HG02623 (cell line): ENCODE results near the gene GFRA4.

ENCODE experiments used
- ATAC-seq: cut with Tn5 transposase; IDR thresholded peaks from one replicate; pipeline ENCODE4 v1.9.1; 2021; ENCODE audit warnings: moderate library complexity; ENCODE audit not compliant: unreplicated experiment

Gene GFRA4, protein sequence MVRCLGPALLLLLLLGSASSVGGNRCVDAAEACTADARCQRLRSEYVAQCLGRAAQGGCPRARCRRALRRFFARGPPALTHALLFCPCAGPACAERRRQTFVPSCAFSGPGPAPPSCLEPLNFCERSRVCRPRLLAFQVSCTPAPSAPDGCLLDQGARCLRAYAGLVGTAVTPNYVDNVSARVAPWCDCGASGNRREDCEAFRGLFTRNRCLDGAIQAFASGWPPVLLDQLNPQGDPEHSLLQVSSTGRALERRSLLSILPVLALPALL

DNA sequence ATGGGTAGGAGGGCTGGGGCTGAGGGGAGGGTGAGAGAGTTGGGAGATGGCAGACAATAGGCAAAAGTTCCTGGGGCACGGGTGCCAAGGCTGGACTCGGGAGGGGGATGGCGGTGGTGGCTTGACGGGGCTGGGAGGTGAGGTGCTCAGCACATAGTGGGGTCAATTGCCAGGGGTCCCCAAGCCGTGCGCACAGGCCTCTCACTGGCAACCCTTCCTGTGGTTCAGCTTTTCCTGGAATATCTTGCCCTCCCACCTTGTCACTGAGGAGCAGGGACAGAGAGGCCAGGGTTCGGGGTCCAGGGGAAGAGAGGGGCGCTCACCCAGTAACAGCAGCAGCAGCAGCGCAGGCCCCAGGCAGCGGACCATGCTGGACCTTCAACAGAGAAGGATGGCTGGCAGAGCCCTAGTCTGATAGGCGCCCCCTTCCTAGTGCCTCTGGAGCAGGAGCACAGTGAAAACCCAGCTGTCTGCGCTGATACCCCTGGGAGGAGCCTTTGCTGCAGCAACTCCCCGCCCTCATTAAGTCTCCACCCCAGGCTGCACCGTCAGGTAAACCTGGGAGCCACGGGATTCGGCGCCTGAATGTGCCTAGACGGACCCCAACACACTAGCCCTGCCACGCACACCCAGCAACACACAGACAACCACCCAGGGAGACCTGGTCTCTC is at the start of gene GFRA4:
Gene GFRA4, minus strand, starts transcription at position 369 of the 671 bp plus-strand sequence. Its CDS starts 0 bp downstream, at position 369.
- ATAC-seq = no peak

DNA sequence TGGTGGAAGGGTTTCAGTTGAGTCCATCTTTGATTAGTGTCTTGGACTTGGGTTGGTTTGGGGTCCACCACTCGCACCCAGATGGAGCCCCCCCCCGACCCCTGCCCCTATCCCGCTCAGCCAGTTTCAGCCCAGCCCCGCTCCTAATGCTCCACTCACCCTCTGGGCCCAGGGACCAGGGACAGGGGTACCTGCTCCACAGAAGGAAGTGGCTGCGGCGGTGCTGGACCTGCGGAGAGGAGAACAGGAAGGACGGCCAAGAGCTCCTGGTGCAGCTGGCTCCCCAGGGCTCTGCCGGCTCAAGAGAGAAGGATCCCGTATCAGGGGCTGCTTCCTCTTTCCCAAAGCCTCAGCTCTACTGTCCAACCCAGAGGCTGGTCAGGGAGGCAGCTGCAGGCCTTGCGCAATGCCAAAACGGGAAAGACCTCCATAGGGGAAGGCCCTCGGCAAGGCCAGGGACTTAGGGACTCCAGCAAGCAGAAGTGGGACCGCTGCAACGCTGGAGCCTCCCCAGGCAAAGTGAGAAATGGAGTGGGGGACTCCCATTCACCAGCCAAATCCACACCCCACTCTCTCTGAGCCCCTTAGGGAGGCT is 49.2 kb upstream of the GFRA4 start, which contains the start of gene SIGLEC1:
Gene SIGLEC1, minus strand, starts transcription at position 322 of the 595 bp plus-strand sequence. CDS start 5,472 bp downstream, outside the sequence.
- no peak for ATAC-seq

DNA sequence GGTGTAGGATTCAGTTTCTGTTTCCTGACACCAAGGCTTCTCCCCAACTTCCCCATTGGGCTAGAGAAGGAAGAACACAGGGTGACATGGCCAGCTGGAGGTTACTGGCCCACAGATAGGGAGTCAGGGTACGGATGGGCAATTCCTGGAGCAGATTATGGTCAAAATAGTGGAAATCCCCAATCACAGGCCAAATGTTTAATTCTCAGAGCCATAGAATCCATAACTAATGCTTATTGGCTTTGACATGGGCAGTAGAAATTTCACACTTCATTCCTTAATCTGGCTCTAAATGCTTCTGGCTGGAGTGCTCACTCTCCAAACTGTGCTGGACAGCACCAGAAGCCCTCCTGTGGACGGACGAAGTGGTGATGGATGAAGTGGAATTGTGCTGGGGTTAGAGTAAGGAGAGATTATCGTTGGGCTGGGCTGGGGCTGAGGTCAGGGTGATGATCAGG is 48.3 kb upstream of the GFRA4 start:
- no peak for ATAC-seq

DNA sequence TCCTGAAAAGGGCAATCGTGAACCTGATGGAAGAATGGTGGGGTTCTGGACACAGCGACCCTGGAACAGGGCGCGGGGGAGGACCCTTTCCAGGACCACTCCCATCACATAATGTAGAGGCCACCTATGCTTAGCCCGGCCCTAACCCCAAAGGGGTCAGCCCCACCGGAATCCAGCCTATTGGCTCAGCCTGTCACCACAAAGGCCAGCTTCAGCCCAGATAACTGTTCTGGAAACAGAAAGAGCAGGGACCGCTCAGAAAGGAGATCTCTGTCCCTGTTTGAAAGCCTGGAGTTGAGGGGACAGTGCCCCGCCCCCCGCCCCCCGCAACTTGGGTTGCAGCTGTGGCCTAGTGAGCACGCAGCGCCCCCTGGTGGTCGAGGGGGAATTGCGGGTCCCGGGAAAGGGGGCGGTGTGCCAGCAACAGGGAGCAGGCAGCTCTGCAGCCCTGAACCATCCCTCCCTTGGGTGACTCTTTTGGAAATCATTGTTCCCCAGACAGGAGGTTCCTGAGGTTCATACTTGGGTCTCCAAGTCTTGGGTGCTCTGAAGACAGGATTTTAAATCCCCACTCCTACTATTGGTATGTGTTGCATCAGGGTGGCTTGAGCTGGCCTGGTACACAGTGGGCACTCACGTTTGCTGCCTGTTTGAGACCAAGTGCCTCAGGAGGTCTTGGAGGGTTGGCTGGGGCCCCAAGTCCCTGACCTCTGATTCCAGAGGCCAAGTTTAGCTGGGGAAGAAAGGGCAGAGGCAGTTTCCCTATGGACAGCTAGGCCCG is 47.7 kb upstream of the GFRA4 start:
- ATAC-seq = no peak

DNA sequence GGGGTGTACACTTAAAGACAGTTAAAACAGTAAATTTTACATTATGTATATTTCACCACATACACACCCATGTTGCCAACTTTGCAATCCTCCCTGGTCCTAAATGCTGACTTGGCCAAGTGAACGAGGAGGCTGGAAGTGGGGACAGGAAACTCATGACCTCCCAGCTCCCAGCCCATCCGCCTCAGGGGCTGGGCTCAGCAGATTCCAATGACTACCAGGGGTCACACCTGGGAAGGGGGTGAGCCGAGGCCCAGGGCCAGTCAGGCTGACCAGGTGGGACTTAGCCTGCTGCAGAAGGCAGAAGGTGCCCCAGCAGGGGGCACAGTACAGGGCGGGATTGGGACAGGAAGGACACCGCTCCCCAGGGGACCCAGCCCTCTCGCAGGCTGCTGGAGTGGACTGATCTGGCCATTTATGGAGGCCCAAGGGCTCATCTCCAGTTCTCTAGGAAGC is 46.8 kb upstream of the GFRA4 start:
- no peak for ATAC-seq

DNA sequence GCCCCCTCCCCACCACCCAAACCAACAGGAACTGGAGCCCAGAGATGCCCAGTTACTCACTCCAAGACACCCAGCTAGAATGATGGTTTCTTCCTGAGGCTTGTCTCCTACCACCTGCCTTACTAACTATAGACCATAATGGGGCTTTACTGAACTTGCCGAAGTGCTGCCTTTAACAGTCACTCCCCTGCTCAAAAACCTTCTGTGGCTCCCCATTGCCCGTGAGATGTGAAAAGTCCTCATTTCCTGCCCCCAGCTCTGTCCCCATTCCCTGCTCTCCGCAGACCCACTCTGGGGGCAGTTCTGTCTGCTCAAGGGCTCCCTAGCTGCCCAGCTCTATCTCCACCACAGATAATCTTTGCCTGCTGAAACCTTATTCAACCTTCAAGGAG is 44.3 kb upstream of the GFRA4 start:
- ATAC-seq = no peak

DNA sequence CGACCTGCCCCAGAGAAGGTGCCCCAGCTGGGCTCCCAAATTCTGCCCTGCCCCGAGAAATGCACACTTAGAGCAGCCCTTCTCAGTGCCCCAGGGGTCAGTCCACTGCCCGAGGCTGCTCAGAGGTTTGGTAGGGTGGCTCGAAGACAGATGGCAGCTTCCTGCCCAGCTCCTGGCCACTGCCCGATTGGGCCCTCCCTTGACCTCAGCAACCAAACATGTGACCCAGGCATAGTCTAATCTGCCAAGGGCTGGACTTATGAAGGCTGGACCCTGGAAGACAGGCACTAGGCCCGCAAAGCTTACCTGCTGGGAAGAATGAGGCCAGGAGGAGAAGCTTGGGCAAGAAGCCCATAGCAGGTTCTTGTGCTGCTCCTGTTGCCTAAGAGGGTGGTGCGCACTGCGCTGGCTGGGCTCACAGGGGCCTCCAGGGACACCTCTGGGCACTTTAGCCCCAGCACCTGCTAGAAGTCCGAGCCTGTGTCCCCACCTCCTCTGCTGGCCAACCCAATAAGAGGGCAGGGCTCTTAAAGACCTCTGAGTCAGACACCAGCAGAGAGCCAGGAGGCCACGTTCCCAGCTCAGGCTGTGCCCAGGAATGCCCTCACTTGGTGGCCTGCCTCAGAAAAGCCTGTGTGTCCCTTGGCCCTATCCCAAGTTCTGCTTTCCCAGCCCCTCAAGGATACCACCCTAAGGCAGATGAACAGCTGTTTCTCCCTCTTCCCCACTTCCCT is 43.7 kb upstream of the GFRA4 start:
- ATAC-seq = no peak

DNA sequence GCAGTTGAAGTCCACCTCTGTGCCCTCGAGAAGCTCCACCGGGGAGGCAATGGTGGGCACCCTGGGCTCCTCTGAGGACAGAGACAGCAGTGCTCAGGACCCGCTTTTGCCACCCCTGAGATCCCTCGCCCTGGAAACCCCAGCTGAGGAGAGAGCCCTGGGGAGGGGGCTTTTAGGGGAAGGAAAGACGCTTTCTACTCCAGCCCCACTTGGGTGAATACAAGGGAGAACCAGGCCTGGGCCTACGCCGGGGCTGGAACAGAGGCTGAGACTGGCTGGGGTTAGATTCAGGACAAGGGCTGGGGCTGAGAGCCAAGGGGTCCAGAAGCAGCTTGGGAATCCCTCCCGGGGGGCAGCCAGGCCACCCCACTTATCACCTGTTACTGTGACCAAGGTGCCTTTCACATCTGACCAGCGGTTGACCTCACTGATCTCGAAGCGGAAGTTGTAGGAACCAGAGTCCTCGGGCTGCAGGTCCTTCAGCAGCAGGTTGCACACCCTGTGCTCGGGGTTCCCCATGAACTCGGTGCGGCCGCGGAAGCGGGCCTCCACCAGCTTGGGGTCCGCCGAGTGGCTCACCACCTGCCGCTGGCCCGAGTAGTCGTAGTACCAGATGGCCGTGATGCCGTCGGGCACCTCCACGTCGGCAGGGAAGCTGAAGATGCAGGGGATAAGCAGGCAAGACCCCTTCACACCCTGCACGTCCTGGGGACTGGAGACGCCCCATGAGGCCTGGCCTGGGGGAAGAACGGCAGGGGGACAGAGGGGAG is 43.0 kb upstream of the GFRA4 start:
- ATAC-seq = no peak

DNA sequence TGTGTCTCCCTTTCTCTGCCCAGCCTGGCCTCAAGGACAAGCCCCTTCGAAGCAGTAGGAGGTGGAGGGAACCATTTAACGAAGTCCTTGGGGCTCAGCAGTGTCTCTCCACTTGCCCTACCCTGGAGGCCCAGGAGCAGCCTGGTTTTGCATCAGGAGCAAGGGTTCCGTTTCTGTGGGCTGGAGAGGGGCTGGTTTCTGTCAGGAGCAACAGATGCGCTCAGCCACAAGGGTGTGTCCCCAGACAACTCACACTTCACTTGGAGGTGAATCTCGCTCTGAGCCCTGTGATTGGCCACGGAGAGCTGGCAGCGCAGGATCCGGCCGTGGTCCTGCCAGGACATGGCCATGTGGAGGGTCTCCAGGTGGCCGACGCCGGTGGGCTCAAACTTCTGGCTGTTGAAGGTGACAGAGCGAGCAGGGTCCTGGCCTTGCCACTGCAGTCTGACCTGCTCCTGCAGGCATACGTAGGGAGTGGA is 42.3 kb upstream of the GFRA4 start:
- no peak for ATAC-seq

DNA sequence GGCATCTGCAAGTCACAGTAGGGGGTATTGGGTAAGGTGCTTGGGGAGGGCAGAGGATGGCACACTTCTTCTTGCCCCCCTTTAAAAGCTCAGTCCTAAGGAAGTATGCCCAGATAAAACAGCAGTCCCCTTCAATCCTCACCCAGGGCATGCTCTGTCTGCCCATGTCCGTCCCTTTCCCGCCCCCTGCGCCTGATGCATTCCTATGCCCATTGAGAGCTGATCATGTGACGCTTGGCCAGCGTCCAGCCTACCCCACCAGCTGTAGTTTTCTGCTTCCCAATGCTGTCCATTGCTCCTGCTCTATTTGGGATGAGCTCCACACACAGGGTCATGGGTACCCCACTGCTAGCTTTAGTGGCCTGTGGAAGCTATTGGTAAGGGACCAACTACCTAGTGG is 40.9 kb upstream of the GFRA4 start:
- no peak for ATAC-seq

DNA sequence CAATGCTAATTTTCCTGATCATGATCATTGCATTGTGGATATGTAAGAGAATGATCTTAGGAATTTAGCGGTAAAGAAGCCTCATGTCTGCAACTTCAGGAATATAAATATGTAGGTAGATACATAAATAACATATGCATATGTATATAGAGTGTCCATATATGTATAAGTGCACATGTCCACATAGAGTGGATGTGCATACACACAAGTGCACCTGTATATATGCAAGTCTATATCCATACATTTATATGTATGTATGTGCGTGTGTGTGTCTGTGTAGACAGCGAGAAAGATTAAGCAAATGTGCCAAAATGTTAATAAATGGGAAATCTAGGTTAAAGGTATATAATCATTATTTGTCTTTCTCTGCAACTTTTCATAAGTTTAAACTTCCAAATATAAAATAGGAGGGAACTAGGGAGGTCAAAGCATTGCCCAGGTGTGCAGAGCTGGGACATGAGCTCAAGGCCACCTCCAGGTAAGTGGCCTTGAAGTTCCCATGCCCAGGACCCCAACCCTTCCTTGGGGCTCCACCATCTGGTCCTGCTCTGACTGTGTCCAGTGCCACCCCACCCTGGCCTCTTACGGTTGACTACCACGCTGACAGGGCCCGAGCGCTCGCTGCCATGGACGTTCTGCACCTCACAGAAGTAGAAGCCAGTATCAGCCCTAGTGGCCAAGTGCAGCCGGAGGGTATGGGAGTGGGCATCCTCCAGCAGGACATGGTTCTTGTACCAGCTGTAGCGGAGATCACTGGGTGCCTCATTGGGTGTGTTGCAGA is 39.6 kb upstream of the GFRA4 start:
- ATAC-seq = no peak

DNA sequence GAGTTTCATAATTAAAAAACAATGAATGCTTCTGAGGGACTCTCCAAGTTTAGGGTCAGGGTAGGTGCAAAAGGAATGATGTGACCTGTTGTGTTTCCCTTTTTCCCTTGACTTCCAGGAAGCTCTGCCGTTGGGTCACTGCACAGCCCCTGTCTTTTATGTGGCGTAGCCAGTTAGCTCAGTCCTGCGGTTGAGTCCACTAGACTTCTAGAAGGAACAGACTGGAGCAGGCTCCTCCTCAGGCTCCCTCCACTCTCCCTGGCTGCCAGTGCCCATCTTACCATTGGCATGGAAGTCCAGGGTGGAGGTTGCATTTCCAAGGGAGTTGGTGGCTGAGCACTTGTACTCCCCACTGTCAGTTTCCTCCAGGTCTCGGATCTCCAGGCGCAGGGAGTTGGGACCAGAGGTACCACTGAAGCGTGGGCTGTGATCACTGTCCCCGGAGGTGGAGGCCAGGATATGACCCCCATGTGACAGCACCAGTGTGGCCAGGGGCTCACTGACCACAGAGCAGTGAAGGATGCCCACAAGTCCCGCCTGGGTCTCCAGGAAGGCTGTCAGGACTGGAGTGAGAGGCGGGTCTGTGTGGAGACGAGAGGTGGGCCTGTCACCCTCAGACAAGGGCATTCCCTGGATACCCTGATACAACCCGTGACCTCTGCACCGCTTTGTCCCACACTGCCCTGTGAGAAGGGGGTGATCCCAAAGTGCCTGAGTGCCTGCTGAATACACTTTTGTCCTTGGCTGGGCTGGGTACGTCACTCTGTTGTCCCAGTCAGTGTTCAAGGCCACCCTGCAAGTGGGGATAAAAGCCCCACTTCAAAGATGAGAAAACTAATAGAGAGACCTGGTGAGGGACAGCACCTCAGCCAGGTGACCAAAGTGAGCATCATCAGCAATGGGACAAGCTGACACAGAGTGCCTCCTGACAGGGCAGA is 38.1 kb upstream of the GFRA4 start:
- ATAC-seq = no peak

DNA sequence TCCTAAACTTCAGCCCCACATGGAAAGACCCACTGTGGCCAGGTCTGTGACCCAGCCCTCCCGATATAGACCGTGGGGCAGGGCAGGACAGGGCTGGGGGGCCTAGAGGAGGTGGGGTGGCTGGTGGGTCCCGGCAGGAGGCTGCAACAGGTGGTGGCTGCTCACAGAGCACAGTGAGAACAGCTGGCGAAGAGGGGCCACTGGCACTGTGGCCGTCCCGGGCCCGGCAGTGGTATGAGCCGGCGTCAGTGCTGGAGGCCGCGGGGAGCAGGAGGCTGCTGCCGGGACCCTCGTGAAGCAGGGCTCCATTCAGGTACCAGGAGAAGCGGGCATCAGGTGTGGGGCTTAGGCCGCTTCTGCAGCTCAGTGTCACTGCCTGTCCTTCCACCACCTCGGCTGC is 35.8 kb upstream of the GFRA4 start:
- no peak for ATAC-seq

DNA sequence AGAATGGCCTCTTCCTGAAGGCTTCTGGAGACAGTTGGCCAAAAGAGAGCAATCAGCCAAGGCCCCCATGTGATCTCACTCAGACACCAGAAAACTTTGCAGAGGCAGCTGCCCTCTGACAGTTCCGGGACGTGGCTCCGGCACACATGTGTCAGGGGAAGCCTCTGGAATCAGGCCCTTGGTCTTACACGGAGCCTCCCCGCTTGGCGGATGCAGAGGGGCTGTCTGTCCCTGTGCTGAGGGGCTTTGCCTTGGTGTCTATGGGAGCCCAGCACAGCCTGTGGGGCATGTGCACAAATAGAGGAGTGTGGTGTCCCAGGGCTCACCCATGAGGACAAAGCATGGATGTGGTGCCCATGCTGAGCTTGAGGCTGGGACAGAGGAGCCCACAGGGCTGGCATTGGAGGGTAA is 35.4 kb upstream of the GFRA4 start:
- ATAC-seq = no peak

DNA sequence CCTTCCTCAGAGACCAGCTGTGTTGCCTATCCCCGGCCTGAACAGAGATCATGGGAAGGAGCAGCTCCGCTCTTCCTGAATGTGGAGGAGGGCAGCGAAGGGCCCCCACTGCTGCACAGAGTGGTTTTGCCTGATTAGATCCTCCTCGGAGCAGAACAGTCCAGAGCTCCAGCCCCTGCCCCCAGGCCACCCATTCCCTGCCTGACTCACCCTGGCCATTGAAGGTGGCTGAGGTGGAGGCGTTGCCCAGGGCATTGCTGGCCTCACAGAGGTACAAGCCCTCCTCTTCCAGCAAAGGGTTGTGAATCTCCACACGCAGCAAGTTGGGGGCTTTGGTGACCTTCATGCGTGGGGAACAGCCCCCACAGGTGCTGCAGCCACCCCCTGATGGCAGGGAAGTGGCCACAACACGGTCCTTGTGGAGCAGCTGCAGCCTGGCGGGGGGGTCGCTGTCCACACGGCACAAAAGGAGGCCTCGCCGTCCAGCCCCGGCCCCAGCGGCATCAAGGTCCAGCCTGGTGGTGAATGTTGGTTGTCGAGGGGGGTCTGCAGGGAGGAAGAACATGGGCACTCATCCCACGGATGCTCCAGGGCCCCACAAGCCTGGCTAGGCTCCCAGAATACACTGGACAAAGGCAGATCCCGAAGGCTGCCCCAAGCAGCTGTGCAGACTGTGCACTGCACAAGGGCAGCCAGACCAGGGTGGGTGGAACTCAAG is 34.5 kb upstream of the GFRA4 start:
- no peak for ATAC-seq

DNA sequence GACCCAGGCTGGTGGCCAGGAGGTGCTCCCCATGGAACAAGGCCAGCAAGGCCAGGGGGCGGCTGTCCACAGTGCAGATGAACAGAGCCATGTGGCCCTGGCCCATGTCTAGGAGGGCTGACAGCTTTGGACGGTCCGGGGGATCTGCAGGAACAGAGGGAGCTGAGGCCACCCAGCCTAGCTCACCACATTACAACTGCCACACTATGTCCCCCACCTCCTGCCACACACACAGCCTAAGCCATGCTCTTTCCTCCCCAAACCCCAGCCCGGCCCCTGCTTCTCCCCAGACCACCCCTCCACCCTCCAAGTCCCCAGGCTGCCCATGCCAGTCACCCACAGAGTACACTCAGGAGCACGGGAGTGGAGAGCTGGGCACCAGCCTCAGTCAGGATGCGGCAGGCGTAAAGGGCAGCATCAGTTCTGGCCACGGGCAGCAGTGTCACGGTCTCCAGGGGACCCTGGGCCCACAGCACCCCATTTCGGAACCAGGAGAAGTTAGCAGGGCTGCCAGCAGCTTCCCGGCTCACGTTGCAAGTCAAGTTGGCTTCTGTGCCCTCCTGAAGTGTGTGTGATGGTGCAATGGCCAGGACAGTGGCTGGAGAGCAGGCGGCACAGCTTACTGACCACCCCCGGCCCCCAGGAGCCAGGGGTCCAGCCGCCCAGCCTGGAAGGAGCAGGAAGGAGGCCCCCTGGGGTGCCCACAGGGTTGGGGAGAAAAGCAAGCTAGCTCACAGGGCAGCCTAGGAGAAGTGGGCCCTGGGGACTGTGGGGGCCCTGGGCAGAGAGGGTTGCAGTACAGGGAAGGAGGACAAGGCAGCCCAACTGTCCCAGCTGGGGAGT is 33.8 kb upstream of the GFRA4 start:
- no peak for ATAC-seq
